Activated CD4-positive, alpha-beta memory T cell treated with anti-CD3 and anti-CD28 coated beads for 36 hours (primary cell): ENCODE results near the gene IL11RA. TPM values are rescaled to one million over a fixed set of nuclear protein-coding genes. Genes with fewer than 3 reads are reported as not detected.
A peak's percentile ranks its signal among the peaks of the same experiment; 100 is the strongest.

Experiments
- CTCF ChIA-PET: fragments of 350-600 bp; sonication (Branson Sonifier 250); formaldehyde crosslinking; loops from one replicate; lab custom pipeline; 2021; ENCODE audit warnings: antibody characterized with exemption, inconsistent platforms; lab: Charles Lee
- POLR2A ChIA-PET: fragments of 350-600 bp; sonication (Branson Sonifier 250); formaldehyde crosslinking; loops from one replicate; lab custom pipeline; 2021; ENCODE audit warnings: antibody characterized with exemption; lab: Charles Lee
- DNase-seq: peaks from one replicate; pipeline ENCODE4 v3.0.0-alpha.2; 2020
- H3K27ac Mint-ChIP-seq: one replicate; pipeline ENCODE4 v1.8.0; 2021; ENCODE audit warnings: mixed read lengths
- H3K27me3 Mint-ChIP-seq: one replicate; pipeline ENCODE4 v1.8.0; 2021; ENCODE audit warnings: mixed read lengths
- H3K36me3 Mint-ChIP-seq: one replicate; pipeline ENCODE4 v1.8.0; 2021; ENCODE audit warnings: mixed read lengths
- H3K4me1 Mint-ChIP-seq: one replicate; pipeline ENCODE4 v1.8.0; 2021; ENCODE audit warnings: low read depth, mixed read lengths
- H3K4me3 Mint-ChIP-seq: one replicate; pipeline ENCODE4 v1.8.0; 2021; ENCODE audit warnings: mild to moderate bottlenecking, mixed read lengths
- H3K9me3 Mint-ChIP-seq: one replicate; pipeline ENCODE4 v1.8.0; 2021; ENCODE audit warnings: mixed read lengths
- intact Hi-C: fragments of 100-400 bp; cut with micrococcal nuclease; formaldehyde crosslinking; loops from one replicate; pipeline ENCODE4 v1.15.1; 2023
- total RNA-seq, 2 experiments: library from RNA; stranded (reverse); gene quantifications; one replicate each; pipeline ENCODE4 v1.2.3, GENCODE V29; 2021

The IL11RA gene
- total RNA-seq = 10 to 100 TPM; 19.3 to 22.1 TPM

DNA sequence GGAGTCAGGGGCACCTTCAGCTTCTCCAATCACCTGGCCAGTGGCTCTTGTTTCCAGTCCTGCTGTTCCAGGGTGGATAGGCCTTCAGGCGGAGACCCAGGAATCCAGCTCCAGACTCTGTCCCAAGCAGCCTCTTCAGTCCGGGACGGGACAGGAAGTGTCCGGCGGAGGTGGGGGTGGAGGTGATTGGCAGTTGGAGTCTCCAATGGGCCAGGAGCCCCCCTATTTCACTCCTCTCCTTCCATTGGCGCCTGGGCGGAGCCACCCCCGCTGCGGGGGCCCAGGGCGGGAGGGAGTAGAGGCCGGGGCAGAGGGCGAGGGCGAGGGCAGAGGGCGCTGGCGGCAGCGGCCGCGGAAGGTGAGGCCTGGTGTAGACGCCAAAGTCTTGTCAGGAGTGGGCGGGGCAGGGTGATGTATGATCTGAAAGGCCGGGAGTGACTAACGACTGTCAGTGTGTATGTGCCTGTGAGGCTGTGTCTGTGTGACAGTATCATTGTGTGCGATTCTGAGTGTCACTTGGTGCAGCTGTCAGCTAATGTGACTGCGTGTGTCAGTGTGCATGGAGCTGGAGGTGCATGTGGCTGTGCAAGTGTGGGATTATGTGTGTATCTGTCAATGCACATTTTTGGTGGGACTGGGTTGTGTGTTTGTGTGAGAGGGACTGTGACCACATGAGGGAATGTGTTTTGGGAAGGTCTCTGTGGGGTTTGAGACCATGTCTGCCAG is at the start of gene IL11RA:
IL11RA (plus strand) TSS at position 310 of the 726 bp plus-strand sequence. CDS start 3,033 bp downstream, outside the sequence.
- ChIA-PET POLR2A (interaction anchor here (1.5 kb wide), 1 partner anchor 13 kb away, joined by 3 read pairs; no protein-coding TSS in a partner anchor), CTCF (interaction anchor here (0.9 to 1.0 kb wide), 2 partner anchors 18 to 50 kb away, joined by 3 read pairs; no protein-coding TSS in a partner anchor)
- H3K27ac Mint-ChIP-seq = peak within 1 kb of the TSS; percentile 44
- intact Hi-C loops = no loop called here
- H3K27me3 Mint-ChIP-seq = no peaks in the 10 kb centered on the region
- DNase-seq = peak; percentile 79
- peaks cover 29% of the 10 kb centered on the region for H3K36me3 Mint-ChIP-seq
- peak within 1 kb of the TSS; percentile 16 for H3K4me3 Mint-ChIP-seq
- H3K4me1 Mint-ChIP-seq = peaks cover 36% of the 10 kb centered on the region
- no peaks in the 10 kb centered on the region for H3K9me3 Mint-ChIP-seq

DNA sequence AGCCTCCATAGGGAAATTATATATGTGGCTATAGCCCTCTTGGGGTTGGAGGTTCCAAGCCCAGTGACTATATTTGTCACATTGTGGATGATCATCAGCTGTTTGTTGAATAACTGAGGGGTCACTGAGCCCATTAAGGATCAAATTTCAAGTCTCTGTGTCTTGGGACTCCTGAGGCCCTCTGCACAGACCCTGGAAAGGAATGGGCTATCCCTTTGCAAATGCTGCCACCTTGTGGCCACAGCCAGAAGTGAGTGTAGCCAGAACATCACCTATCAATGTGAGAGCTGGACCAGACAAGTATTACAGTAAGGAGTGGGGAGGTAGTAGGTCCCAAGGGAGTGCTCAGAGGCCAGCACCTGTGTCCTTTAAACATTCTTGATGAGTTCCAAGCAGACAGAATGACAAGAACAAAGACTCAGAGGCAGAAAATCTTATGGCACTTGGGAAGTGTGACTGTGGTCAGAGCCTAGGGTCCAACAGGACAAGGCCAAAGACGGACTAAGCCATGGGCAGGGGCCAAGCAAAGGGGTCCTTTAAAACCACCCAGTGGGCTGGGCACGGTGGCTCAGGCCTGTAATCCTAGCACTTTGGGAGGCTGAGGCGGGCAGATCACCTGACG is 48.3 kb upstream of the IL11RA start:
- Mint-ChIP-seq H3K27me3 (no peaks in the 10 kb centered on the region), H3K9me3 (no peaks in the 10 kb centered on the region), H3K36me3 (no peaks in the 10 kb centered on the region), H3K4me1 (no peaks in the 10 kb centered on the region), H3K27ac (no peak overlapping the region), H3K4me3 (no peak overlapping the region)
- intact Hi-C loops = loop anchor here (1.0 kb wide), 1 partner anchor 55 kb away; no protein-coding TSS in a partner anchor
- ChIA-PET POLR2A (no interaction called here), CTCF (interaction anchor here (0.5 to 4.9 kb wide), 43 partner anchors 8 to 474 kb away, joined by 3 to 49 read pairs (median 5); partner anchors contain the start of genes CCL27, DCTN3, MYORG and RPP25L)
- peak; percentile 85 for DNase-seq

DNA sequence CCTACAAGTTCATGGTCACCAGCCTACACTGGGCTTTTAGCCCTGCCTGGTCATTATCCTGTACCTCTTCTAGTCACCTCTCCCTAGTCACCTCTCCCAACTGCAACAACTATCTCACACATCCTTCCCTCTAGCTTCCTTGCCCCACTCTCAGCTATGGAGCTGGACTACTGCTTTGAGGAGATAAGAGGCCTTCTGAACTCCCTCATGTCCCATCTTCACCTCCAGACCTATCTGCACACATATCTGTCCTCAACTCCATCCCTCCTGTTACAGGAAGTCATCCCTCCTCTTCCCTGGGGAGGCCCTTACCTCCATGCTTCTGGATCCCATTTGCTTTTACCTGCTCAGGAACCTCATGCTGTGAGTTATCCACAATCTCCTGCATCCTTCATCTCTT is 45.8 kb upstream of the IL11RA start:
- H3K27ac Mint-ChIP-seq = no peak overlapping the region
- intact Hi-C loops = no loop called here
- no peaks in the 10 kb centered on the region for H3K27me3 Mint-ChIP-seq
- no peak for DNase-seq
- H3K36me3 Mint-ChIP-seq = peaks cover under 1% of the 10 kb centered on the region
- POLR2A ChIA-PET = interaction anchor here (0.6 kb wide), 1 partner anchor 550 kb away, joined by 3 read pairs; no protein-coding TSS in a partner anchor
- H3K4me1 Mint-ChIP-seq = peaks cover 9% of the 10 kb centered on the region
- CTCF ChIA-PET = interaction anchor here (0.9 to 4.9 kb wide), 5 partner anchors 14 to 195 kb away, joined by 3 to 49 read pairs (median 8); partner anchors contain the start of gene SIGMAR1
- no peak overlapping the region for H3K4me3 Mint-ChIP-seq
- H3K9me3 Mint-ChIP-seq = no peaks in the 10 kb centered on the region

DNA sequence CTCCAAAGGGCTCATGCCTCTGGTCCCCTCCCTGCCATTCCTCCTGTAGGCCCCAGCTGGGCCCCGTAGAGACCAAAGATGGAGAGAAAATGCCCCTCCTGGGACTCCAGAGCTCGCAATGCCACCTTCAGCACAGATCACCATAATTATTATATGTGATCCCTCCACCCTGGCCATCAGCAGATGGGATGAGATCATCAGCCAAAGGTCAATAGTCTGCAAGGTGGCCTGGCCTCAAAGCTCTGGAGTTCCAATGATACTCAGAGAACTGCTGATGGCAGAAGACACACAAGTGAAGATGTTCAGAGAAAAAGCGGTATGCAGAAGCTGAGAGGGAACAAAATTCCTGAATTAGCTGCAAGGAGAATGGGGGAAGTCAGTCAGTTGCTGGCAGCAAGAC is 45.1 kb upstream of the IL11RA start:
- Mint-ChIP-seq H3K36me3 (peaks cover 3% of the 10 kb centered on the region), H3K9me3 (no peaks in the 10 kb centered on the region), H3K4me1 (peaks cover 12% of the 10 kb centered on the region), H3K4me3 (no peak overlapping the region), H3K27ac (no peak overlapping the region), H3K27me3 (no peaks in the 10 kb centered on the region)
- intact Hi-C loops = no loop called here
- ChIA-PET POLR2A (no interaction called here), CTCF (interaction anchor here (0.9 to 4.9 kb wide), 6 partner anchors 13 to 59 kb away, joined by 3 to 49 read pairs (median 6); partner anchors contain the start of genes DCTN3, GALT and SIGMAR1)
- no peak for DNase-seq

DNA sequence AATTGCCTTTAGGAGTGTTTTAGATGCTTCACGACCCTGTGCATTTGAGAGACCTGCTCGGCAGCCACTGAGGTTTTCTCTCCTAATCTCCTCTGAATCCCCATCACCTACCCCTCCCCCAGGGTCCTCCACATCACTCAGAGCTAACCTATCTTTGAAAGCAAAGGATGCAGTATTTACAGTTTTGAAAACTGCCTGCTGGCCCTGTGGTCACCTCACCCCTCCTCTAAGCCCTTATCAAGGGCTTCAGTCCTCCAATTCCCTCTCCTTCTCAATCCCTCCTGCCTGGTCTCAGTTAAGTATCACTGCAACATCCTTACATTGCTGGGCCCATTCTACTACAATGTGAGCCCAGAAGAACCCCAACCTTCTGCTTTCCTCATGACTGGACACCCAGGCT is 44.7 kb upstream of the IL11RA start:
- intact Hi-C loops = no loop called here
- H3K27ac Mint-ChIP-seq = no peak overlapping the region
- no peak overlapping the region for H3K4me3 Mint-ChIP-seq
- no peaks in the 10 kb centered on the region for H3K27me3 Mint-ChIP-seq
- CTCF ChIA-PET = interaction anchor here (0.8 to 4.9 kb wide), 6 partner anchors 13 to 232 kb away, joined by 3 to 49 read pairs (median 6); partner anchors contain the start of genes DCTN3, GALT and SIGMAR1
- DNase-seq = no peak
- POLR2A ChIA-PET = no interaction called here
- peaks cover 3% of the 10 kb centered on the region for H3K36me3 Mint-ChIP-seq
- H3K4me1 Mint-ChIP-seq = peaks cover 14% of the 10 kb centered on the region
- no peaks in the 10 kb centered on the region for H3K9me3 Mint-ChIP-seq

DNA sequence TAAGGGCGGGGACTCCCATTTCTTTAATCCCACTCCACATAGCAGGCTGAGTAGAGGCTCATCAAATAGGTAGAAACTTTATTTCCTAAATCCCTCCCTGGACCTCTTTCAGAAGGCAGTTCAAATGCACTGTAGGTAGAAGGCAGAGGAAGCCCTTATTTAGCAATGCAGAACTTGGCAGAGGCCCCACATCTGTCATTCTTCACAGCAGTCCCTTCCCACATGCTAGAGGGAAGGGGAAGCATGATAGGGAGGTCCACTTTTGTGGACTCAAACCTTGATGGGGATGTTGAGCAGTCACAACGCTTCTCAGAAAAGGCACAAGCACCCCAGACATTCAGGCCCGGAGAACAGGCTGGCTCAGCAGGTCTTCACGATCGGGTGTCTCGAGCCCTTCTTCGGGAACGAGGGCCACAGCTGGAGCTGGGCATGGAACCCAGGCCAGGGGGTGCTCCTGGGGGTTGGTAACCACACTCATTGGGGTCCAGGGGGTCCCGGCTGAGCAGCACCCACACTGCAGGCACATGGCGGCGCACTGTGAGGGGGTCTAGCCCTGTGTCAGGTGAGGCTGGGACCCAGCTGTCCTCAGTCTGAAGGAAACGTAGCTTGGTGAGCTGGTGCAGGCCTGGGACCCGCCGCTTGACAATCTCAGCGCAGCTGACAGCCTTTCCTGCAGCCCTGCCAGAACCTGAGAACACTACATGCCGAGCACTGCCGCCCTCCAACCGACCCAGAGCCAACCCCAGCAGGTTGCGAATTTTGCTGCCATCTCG is 41.4 kb upstream of the IL11RA start:
- Mint-ChIP-seq H3K27me3 (no peaks in the 10 kb centered on the region), H3K27ac (no peak overlapping the region)

DNA sequence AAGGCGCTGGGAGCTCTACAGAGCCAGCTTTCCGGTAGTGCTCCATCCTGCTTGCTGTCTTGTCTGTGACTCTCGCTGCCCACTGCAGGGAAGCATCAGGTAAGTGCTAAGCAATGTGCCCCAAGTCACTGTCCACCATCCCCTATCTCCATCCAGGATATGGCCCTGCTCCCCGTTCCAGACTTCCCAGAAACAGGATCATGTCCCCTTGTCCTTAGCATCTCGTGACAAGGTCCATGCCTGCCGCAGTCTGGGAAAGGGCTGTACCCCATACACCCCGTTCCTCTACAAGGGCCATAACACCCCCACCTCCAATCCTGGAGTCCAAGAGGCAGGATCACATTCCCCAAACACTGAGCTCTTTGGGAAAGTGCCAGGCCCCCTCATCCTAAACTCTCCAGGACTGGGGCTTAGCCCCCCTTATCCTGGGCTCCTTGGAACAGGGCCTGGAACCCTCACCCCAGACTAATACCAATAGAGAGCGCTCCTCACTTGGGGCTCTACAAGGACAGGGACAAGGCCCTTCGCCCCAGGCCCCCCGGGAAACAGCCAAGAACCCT is 40.7 kb upstream of the IL11RA start:
- ChIA-PET POLR2A (interaction anchor here (1.1 to 1.8 kb wide), 2 partner anchors 9 to 26 kb away, joined by 4 read pairs; partner anchors contain the start of genes DCTN3 and SIGMAR1), CTCF (interaction anchor here (0.6 to 5.7 kb wide), 5 partner anchors 9 to 87 kb away, joined by 4 to 135 read pairs (median 5); partner anchors contain the start of gene SIGMAR1)
- Mint-ChIP-seq H3K27me3 (no peaks in the 10 kb centered on the region), H3K27ac (peak overlapping the region; percentile 85), H3K36me3 (peaks cover 3% of the 10 kb centered on the region), H3K4me3 (peak overlapping the region; percentile 89), H3K4me1 (peaks cover 21% of the 10 kb centered on the region), H3K9me3 (no peaks in the 10 kb centered on the region)
- intact Hi-C loops = no loop called here
- peak; percentile 16 for DNase-seq

More for the DNA sequence above, 41.4 kb upstream of the IL11RA start:
- CTCF ChIA-PET = interaction anchor here (0.6 to 5.7 kb wide), 4 partner anchors 8 to 63 kb away, joined by 4 to 135 read pairs (median 5); partner anchors contain the start of gene SIGMAR1
- H3K36me3 Mint-ChIP-seq = peaks cover 3% of the 10 kb centered on the region
- intact Hi-C loops = no loop called here
- DNase-seq = no peak
- no peaks in the 10 kb centered on the region for H3K9me3 Mint-ChIP-seq
- peak overlapping the region; percentile 89 for H3K4me3 Mint-ChIP-seq
- peaks cover 21% of the 10 kb centered on the region for H3K4me1 Mint-ChIP-seq
- POLR2A ChIA-PET = interaction anchor here (1.1 to 1.8 kb wide), 2 partner anchors 10 to 27 kb away, joined by 4 read pairs; partner anchors contain the start of genes DCTN3 and SIGMAR1

DNA sequence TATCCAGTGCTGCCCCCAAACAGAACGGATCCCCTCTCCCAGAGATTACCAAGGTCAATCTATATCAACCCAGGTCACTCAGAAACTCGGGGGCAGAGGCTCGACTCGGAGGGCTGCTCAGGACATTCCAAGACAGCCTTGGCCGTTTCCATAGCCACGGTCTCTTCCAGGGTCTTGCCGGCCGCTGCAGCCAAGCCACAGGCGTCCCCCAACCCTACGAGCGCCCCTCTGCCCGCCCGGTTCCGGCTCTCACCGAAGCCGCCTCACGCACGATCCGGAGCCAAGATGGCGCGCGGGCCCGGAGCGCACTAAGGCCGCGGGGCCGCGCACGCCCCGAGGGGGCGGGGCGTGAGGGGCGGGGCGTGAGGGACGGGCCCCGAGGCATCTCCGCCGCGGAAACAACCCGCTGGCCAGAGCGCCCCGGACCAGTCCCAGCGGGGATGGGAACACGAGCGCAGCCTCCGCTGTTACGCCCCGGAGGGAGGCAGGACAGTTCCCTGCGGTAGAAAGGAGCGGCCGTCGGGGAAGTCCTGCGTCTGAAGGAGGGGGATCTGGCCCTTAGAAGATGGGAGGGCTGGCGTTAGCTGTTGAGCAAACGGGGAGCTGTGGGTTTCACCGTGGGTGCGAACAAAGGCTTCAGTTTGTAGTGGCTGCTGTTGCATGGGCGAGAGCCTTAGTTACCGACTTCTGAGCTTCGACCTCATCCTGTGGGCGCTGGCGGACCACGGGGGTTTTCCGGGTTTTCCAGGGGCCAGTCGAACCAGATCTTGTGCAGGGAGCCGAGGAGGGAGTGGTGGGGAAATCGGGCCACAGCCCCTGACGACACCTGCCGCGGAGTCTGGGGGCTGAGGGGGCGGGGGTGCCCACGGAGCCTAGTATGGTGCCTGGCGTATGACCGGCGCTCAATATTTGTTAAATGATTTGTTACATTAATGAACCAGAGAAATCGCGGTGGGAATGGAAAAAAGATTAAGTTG is 39.9 kb upstream of the IL11RA start, which contains the start of gene RPP25L:
RPP25L (minus strand) TSS at position 287 of the 977 bp plus-strand sequence. CDS start 801 bp downstream, outside the sequence.
- Mint-ChIP-seq H3K27me3 (no peaks in the 10 kb centered on the region), H3K27ac (peak within 1 kb of the TSS; percentile 85), H3K4me3 (peak within 1 kb of the TSS; percentile 89), H3K4me1 (peaks cover 21% of the 10 kb centered on the region), H3K9me3 (no peaks in the 10 kb centered on the region), H3K36me3 (peaks cover 3% of the 10 kb centered on the region)
- DNase-seq = peak; percentile 88
- intact Hi-C loops = loop anchor here (1.0 to 2.0 kb wide), 6 partner anchors 8 to 235 kb away; partner anchors contain the start of genes DCTN3, DNAI1, FAM219A and MYORG
- ChIA-PET POLR2A (interaction anchor here (1.0 to 1.8 kb wide), 5 partner anchors 8 to 208 kb away, joined by 3 to 4 read pairs (median 4); partner anchors contain the start of genes DCTN3 and SIGMAR1), CTCF (interaction anchor here (0.6 to 5.7 kb wide), 11 partner anchors 8 to 563 kb away, joined by 3 to 135 read pairs (median 5); partner anchors contain the start of genes DCTN3, GALT, SIGMAR1 and UBAP2)

DNA sequence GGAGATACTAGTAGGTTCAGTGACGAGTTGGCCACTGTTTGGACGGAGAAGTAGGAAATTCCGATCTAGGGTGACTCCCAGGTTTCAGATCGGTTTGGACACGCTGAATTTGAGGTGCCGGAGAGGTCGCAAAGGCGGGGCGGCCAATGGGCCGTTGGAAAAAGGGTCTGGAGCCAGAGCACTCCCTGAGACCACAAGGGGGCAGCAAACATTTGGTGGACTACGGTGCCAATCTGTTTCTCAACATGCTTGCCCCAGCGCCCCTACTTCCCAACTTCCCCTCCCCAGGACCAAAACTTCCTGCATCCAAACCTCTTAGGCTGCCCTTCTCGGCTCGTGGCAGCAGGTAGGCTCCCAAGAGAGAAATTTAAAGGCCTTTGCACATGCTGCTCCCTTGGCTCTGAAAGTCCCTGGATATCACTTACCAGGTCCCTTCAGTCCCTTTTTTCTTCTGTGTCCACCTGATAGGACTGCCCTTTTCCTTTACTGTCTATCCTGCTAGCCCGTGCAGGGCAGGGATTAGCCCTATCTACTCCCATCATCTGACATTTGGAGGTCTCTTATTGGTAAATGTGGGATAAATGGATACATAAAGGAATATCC is 39.1 kb upstream of the IL11RA start:
- ChIA-PET CTCF (interaction anchor here (0.8 to 5.7 kb wide), 13 partner anchors 8 to 90 kb away, joined by 3 to 135 read pairs (median 4); partner anchors contain the start of genes ARID3C, DCTN3, GALT and SIGMAR1), POLR2A (interaction anchor here (1.0 to 1.8 kb wide), 4 partner anchors 8 to 209 kb away, joined by 3 to 4 read pairs (median 4); partner anchors contain the start of genes DCTN3 and SIGMAR1)
- H3K4me3 Mint-ChIP-seq = peak overlapping the region; percentile 89
- peak; percentile 78 for DNase-seq
- no peaks in the 10 kb centered on the region for H3K27me3 Mint-ChIP-seq
- peaks cover 21% of the 10 kb centered on the region for H3K4me1 Mint-ChIP-seq
- H3K9me3 Mint-ChIP-seq = no peaks in the 10 kb centered on the region
- intact Hi-C loops = loop anchor here (1.0 to 2.0 kb wide), 7 partner anchors 7 to 236 kb away; partner anchors contain the start of genes DCTN3, DNAI1, FAM219A and MYORG
- peak overlapping the region; percentile 85 for H3K27ac Mint-ChIP-seq
- H3K36me3 Mint-ChIP-seq = peaks cover 3% of the 10 kb centered on the region
